ENCODE results near the gene APOL1.

- TF ChIP-seq CTCF (IDR thresholded peaks at IDR 0.05) (no peak), MAX (IDR thresholded peaks at IDR 0.05; ENCODE audit: low read depth) (no peak), RFX5 (IDR thresholded peaks at IDR 0.05; ENCODE audit: low read length) (no peak)
These were observed 44.7 kb upstream of the APOL1 start for GRCh38 chr22:36208162-36208765.
